SK-N-MC (cell line): Measurements from ENCODE around the gene METTL21A.
"Not testable (repeated sequence)": the region's sequence is repeated elsewhere in the genome, so short reads cannot be mapped to it uniquely, and the experiment has no call there.

Source experiments
- DNase-seq: peaks from one replicate; pipeline ENCODE4 v3.0.0-alpha.2; 2011; ENCODE audit warnings: low read depth, low spot score
- H3K27ac ChIP-seq: fragments of 200-600 bp; sonication (generic); 2 replicates; pipeline ENCODE4 v1.5.1; 2016; ENCODE audit warnings: mixed run types
- H3K36me3 ChIP-seq: fragments of 200-600 bp; sonication (generic); 2 replicates; pipeline ENCODE4 v1.6.1; 2017; ENCODE audit warnings: antibody characterized with exemption, low read length, mixed read lengths; ENCODE audit not compliant: insufficient read depth
- H3K4me3 ChIP-seq: fragments of 200-600 bp; sonication (generic); 2 replicates; pipeline ENCODE4 v1.5.1; 2016
- H3K9ac ChIP-seq: fragments of 200-600 bp; sonication (generic); 2 replicates; pipeline ENCODE4 v1.8.0; 2017; ENCODE audit warnings: mixed run types, mixed read lengths; ENCODE audit not compliant: insufficient read length
- H3K9me3 ChIP-seq: fragments of 200-600 bp; sonication (generic); 2 replicates; pipeline ENCODE4 v1.6.1; 2017; ENCODE audit warnings: low read depth, mild to moderate bottlenecking, antibody characterized with exemption, low read length, moderate library complexity, mixed read lengths
- EZH2 ChIP-seq: fragments of 200-600 bp; sonication (generic); IDR thresholded peaks from one replicate; pipeline ENCODE4 v1.6.1; 2017; ENCODE audit warnings: antibody characterized with exemption
- FOXP2 ChIP-seq: optimal IDR thresholded peaks from 2 replicates; pipeline ENCODE3; 2011; ENCODE audit warnings: mild to moderate bottlenecking, moderate library complexity; ENCODE audit not compliant: insufficient read depth; ENCODE audit errors: extremely low read length, control extremely low read depth
- POLR2AphosphoS5 ChIP-seq: IDR thresholded peaks from 2 replicates; pipeline ENCODE4 v1.6.1; 2012; ENCODE audit warnings: mild to moderate bottlenecking, low read depth, low read length, borderline replicate concordance

METTL21A gene

DNA sequence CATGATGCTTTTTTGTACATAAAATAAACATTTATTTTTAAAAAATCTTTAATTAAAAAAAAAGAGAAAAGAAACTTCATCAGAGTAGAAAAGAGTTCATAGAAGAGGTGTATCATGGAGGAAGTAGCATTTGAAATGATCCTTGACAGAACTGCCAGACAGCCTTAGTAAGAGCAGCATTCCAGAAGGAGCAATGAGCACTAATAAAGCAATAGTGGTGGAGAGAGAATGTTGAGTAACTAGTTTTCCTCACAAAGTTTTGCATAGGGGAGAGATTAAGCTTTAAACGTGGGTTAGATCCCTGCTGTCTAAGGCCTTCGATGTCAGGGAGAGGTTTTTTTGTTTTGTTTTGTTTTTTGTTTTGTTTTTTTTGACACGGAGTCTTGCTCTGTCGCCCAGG is 29.8 kb upstream of the METTL21A start:
- no peak overlapping the region for H3K9ac ChIP-seq
- TF ChIP-seq POLR2AphosphoS5 (no peak), FOXP2 (no peak), EZH2 (no peak)

DNA sequence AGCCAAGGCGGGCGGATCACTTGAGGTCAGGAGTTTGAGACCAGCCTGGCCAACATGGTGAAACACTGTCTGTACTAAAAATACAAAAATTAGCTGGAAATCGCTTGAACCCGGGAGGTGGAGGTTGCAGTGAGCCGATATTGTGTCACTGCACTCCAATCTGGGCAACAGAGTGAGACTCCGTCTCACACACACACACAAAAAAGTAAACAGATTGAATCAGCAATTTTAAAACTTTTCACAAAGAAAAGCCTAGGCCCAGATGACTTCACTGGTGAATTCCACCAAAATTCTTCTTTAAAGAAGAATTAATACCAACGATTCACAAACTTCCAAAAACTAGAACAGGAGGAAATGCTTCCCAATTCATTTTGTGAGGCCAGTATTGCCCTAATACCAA is 21.4 kb upstream of the METTL21A start:
- not testable (repeated sequence) for H3K9me3 ChIP-seq, H3K27ac ChIP-seq, H3K4me3 ChIP-seq, H3K9ac ChIP-seq, DNase-seq, H3K36me3 ChIP-seq

More for the DNA sequence above, 29.8 kb upstream of the METTL21A start:
- Histone ChIP-seq H3K4me3 (no peak overlapping the region), H3K9me3 (no peaks in the 10 kb centered on the region), H3K27ac (no peak overlapping the region), H3K36me3 (no peaks in the 10 kb centered on the region)
- no peak for DNase-seq

DNA sequence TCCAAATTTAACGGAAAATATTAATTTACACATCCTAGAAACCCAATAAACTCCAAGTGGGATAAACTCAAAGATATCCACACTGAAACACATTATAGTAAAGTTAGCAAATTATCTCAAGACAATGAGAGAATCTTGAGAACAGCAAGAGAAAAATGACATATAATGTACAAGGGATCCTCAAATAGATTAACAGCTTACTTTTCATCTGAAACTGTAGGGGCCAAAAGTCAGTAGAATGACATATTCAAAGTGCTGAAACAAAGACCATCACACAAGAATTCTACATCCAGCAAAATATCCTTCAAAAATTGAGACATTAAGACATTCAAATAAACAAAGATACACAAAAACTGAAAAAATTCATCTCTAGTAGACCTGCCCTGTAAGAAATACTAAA is 18.7 kb upstream of the METTL21A start:
- Histone ChIP-seq H3K9ac (no peak overlapping the region), H3K27ac (no peak overlapping the region), H3K36me3 (no peaks in the 10 kb centered on the region), H3K9me3 (0 out of 2 replicates have a peak, but pooled peaks cover 3% of the 10 kb centered on the region), H3K4me3 (no peak overlapping the region)
- DNase-seq = no peak
- TF ChIP-seq EZH2 (no peak), FOXP2 (no peak), POLR2AphosphoS5 (no peak)

DNA sequence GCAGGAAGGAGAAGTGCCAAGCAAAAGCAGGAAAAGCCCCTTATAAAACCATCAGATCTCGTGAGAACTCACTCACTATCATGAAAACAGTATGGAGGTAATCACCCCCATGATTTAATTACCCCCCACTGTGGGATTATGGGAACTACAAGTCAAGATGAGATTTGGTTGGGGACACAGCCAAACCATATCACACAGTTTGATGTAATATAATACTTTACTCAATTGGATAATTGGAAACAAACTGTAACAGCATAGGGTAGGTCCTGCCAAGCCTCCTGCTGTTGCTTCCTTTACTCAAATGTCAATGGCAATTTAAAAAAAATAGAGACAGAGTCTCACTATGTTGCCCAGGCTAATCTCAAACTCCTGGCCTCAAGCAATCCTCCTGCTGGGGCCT is 15.5 kb upstream of the METTL21A start:
- H3K4me3 ChIP-seq = no peak overlapping the region
- H3K9me3 ChIP-seq = 0 out of 2 replicates have a peak, but pooled peaks cover 3% of the 10 kb centered on the region
- TF ChIP-seq EZH2 (no peak), POLR2AphosphoS5 (no peak), FOXP2 (no peak)
- no peak overlapping the region for H3K9ac ChIP-seq
- H3K27ac ChIP-seq = no peak overlapping the region
- DNase-seq = no peak
- H3K36me3 ChIP-seq = no peaks in the 10 kb centered on the region

DNA sequence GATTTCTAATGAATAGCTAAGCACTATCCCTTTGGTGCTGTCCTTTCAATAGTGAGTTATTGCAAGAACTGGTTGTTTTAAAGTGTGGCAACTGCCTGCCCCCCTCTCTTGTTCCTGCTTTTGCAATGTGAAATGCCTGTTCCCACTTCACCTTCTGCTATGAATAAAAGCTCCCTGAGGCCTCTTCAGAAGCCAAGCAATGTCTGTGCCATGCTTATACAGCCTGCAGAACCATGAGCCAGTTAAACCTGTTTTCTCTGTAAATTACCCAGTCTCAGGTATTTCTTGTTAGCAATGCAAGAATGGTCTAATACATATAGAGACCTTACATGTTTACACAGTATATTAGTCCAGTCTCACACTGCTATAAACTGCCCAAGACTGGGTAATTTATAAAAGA is 15.0 kb upstream of the METTL21A start:
- H3K4me3 ChIP-seq = no peak overlapping the region
- TF ChIP-seq EZH2 (no peak), POLR2AphosphoS5 (no peak), FOXP2 (no peak)
- H3K27ac ChIP-seq = no peak overlapping the region
- H3K9me3 ChIP-seq = 0 out of 2 replicates have a peak, but pooled peaks cover 3% of the 10 kb centered on the region
- no peaks in the 10 kb centered on the region for H3K36me3 ChIP-seq
- H3K9ac ChIP-seq = no peak overlapping the region
- no peak for DNase-seq

DNA sequence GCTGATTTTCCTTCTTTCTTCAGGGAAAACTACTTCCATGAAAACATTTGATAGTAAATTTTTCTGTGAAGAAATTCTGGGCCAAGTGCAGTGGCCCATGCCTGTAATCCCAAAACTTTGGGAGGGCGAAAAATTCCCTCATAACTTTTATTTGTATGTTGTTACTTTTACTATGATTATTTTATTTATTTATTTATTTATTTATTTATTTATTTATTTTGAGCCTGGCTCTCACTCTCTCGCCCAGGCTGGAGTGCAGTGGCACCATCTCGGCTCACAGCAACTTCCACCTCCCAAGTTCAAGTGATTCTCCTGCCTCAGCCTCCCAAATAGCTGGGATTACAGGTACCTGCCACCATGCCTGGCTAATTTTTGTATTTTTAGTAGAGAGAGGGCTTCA is 14.1 kb upstream of the METTL21A start:
- H3K36me3 ChIP-seq, H3K9me3 ChIP-seq, DNase-seq, H3K9ac ChIP-seq, H3K27ac ChIP-seq, H3K4me3 ChIP-seq: not testable (repeated sequence)

DNA sequence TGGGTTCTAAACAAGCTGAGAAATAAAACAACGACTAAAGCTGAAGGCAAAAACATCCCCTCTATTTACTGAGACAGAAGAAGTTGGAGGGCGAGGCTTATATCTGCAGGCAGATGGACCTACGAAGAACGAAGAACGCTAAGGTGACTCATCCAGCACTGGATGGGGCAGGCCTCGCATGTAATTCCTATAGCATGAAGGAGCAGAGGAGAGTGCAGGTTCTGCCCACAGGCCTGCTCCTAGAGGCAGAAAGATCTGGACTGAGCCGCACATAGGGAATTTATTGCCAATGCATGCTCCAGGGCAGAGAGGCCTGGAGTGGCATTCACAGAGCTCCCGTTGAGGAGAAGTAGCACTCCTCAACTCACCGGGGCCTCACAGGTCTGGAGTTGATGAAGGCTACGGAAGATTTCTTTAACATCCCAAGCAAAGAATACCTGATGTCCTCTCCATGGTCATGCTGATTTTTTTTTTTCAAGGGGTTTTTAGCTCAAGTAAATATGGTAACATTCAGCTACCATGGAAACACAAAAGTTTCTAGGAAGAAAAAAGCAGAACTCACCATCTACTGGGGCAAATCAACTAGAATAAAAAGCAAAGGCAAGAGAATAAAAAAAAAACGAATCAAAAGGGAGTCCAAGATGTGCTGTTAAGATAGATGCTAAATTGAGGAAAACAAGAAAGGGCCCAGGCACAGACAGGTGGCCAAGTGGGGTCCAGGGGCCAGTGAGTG is 10.4 kb upstream of the METTL21A start:
- Histone ChIP-seq H3K27ac (no peak overlapping the region), H3K4me3 (no peak overlapping the region), H3K9me3 (0 out of 2 replicates have a peak, but pooled peaks cover 3% of the 10 kb centered on the region), H3K36me3 (no peaks in the 10 kb centered on the region), H3K9ac (no peak overlapping the region)
- no peak for TF ChIP-seq POLR2AphosphoS5
- TF ChIP-seq FOXP2 = no peak
- TF ChIP-seq EZH2 = no peak
- DNase-seq = no peak

DNA sequence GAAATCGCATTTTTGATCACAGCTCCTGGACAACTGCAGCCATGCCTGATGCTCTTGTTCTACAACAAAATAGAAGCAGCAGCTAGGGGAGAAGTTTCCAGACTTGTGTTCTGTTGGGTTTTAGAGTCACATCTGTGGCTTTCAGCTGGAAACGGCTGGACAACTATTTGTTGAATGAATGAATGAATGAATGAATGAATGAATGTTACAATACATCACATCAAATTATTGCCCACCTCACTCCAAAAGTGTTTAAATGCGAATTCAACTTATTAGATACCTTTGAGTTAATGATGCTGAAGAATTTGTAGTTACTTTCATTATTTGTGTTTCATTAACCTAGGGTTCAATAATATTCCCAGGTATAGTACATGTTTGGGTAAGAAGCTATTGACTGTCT is 8.5 kb upstream of the METTL21A start:
- Histone ChIP-seq H3K9me3 (no peaks in the 10 kb centered on the region), H3K27ac (no peak overlapping the region), H3K36me3 (no peaks in the 10 kb centered on the region), H3K4me3 (no peak overlapping the region), H3K9ac (no peak overlapping the region)
- TF ChIP-seq POLR2AphosphoS5 = no peak
- no peak for TF ChIP-seq FOXP2
- no peak for TF ChIP-seq EZH2
- DNase-seq = no peak
